Stimulated activated CD8-positive, alpha-beta memory T cell treated with anti-CD3 and anti-CD28 coated beads, Interleukin-4, amount 100 ng/mL, for 24 hours (primary cell): ENCODE results near the gene TOMM34.

Experiments
- DNase-seq: peaks from one replicate; pipeline ENCODE4 v3.0.0-alpha.2; 2020; ENCODE audit warnings: low read depth

TOMM34 gene

DNA sequence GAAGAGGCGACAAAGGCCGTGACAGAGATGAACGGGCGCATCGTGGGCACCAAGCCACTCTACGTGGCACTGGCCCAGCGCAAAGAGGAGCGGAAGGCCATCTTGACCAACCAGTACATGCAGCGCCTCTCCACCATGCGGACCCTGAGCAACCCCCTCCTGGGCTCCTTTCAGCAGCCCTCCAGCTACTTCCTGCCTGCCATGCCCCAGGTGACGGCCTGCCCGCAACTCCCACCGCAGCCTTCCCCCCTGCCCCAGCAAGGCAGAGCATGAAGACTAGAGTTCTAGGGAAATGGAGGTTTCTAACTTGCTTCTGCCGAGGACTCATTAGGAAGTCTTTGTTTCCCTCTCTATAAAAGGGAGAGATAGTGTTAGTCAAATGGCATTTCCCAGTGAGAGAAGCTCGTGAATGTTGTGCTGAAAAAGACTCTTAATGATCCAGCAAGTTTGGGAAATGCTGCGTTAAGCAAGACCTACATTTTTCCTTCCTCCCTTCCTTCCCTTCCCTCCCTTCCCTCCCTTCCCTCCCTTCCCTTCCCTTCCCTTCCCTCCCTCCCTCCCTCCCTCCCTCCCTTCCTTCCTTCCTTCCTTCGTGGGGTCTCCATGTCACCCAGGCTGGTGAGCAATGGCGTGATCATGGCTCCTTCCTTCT is 29.6 kb downstream of the TOMM34 start:
- DNase-seq = no peak

DNA sequence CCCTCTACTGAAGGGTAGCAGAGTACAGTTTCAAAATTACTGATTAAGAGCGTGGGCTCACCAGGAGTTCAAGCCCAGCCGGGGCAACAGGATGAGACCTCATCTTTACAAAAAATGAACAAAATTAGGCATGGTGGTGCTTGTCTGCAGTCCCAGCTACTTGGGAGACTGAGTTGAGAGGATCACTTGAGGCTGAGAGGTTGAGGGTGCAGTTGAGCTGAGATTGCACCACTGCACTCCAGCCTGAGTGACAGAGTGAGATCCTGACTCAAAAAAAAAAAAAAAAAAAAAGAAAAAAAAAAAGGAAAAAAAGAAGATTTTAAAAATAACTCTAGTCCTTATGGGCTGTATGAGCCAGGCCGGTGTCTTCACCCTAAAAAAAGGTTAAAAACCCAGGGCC is 31.6 kb downstream of the TOMM34 start:
- no peak for DNase-seq

DNA sequence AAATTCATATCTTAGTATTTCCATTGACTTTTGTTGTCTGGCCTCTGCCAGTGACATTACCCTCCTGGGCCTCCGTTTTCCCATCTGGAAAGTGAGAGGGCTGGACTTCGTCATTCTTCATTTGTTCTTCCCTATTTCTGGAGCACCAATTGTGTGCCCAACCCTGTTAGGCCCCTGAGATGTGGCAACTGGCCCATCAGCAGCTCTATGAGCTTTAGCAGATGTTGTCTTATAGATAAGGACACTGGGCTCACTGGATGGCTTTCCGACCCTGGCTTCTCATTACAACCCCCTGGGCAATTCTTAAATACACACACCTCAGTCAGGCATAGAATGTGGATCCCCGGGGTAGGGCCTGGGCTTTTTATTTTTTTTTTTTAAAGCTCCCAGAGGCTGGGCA is 35.7 kb downstream of the TOMM34 start:
- DNase-seq = no peak

DNA sequence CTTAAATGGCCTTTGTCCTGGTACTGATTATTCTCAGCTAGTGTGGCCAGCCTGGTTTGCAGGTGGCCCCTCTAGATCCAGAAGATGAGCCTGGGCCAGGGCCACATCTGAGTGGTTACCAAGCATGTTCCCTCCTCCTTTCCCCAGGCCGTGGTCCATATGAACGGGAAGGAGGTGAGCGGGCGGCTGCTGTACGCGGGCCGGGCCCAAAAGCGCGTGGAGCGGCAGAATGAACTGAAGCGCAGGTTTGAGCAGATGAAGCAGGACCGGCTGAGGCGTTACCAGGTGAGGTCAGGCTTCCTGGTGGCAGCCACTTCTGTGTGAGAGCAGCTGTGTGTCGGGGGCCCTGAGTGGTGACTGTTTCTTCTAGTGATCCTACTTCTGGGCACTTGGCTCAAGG is 38.8 kb downstream of the TOMM34 start:
- DNase-seq = no peak

DNA sequence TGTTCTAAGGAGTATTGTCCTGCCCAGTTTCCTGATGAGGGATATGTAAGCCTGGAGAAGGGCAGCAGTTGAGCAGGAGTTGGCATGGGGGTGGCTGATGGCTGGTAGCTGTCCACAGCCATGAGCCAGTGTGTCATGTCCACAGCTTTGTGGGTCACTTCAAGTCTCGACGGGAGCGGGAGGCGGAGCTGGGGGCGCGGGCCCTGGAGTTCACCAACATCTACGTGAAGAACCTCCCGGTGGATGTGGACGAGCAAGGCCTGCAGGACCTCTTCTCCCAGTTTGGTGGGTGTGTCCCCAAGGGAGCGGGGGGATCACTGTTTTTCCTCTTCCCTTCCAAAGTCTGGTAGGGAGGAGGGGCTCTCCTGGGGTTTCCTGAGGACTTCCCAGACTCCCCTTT is 41.4 kb downstream of the TOMM34 start:
- no peak for DNase-seq

DNA sequence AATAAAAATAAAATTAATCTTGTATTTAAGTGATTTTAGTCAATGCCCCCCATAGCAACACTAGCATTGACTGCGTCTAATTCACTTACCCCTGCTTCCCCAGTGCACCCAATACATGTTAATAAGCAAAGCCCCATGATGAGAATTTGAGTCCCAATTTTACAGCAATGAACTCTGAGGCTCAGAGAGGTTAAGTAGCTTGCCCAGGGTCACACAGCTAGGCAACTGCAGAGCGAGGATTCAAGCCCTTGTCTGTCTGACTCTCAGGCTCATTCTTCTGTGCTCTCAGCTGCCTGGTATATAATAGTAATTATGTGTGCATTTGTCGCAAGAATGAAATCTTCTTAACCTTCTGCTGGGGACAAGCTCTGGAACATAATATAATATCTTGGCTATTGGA is 41.9 kb downstream of the TOMM34 start:
- DNase-seq = no peak

DNA sequence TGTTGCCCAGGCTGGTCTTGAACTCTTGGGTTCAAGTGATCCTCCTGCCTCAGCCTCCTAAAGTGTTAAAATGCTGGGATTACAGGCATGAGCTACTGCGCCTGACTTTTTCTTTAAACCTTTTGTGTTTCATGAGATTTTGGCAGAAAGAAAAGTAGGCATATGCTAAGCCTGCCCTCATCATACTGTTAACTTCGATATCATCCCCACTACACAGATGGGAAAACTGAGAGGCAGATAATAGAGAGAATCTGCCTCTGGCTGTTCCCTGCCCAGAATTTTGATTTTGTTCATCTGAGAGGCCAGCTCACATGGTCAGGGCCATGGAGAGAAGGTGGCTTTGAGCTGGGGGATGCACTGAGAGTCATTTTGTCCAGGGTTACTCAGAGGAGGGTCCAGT is 42.8 kb downstream of the TOMM34 start:
- DNase-seq = no peak

DNA sequence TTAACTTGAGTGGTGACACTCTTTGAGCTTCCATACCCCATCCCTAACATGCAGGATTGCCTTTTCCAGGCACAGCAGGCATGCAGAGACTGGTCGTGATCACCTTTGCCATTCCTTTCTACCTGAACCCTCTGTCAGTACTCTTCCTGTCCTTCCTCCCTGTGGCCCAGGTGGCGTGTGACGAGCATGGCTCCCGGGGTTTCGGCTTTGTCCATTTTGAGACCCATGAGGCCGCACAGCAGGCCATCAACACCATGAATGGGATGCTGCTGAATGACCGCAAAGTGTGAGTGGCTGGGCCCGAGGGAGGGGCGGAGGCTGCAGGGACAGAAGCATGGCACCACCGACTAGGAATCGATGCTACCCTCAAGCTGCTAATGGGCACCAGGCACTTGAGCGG is 43.6 kb downstream of the TOMM34 start:
- no peak for DNase-seq

DNA sequence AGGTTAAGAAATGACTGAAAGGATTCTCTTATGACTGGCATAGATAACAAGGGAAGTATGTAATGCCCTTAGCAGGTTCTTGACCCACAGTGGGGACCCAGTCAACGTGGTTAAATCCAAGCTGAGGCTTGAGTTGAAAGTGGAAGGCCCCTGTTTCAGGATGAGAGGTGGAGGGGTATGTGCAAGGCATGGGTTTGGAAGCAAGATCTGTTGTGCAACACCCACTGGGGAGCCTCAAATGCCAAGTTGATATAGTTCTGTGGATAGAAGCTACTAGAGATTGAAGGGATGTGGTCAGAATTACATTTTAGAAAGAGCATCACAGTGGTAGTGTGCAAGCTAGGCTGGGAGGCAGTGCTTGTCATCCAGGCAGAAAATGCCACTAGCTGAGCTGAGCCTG is 45.3 kb downstream of the TOMM34 start:
- no peak for DNase-seq

DNA sequence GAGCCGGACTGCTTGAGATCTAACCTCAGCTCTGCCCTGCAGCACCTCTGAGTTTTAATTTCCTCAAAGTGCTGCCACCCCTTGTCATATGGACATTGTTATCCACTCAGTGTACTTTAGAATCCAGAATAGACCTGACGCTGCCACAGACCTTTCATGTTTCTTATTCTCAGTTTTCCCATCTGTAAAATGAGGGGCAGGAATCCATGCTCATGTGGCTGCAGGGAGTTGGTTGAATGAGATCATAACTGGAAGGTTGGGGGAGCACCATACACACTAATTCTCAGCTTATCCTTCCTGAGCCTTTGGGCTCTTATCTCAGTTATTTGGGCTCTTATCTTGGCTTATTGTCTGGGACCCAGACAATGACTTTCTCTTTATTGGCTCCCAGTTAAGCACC is 48.0 kb downstream of the TOMM34 start:
- DNase-seq = no peak

DNA sequence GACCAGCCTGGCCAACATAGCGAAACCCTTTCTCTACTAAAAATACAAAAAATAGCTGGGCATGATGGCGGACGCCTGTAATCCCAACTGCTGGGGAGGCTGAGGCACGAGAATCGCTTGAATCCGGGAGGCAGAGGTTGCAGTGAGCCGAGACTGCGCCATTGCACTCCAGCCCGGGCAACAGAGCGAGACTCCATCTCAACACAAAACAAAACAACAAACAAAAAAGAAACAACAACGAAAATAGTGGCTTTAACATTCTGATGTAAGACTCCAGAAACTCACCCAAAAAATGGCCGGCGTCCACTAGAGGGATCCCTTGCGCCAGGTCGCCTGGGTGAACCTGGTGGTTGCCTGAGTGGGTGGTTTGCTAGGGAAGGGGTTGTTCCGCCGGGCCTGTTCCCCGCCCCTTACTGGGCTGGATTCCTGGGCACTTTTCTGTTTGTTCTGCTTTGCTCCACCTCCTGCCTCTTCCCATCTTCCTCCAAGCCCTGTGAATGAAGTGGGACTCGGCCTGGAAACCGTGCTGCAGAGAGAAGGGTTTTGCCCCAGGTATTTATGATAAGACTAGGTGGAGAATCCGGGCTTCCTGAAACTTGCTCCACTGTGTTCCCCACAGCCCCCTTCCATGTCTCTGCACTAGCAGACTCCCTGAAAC is 48.8 kb downstream of the TOMM34 start:
- DNase-seq = peak; percentile 31

DNA sequence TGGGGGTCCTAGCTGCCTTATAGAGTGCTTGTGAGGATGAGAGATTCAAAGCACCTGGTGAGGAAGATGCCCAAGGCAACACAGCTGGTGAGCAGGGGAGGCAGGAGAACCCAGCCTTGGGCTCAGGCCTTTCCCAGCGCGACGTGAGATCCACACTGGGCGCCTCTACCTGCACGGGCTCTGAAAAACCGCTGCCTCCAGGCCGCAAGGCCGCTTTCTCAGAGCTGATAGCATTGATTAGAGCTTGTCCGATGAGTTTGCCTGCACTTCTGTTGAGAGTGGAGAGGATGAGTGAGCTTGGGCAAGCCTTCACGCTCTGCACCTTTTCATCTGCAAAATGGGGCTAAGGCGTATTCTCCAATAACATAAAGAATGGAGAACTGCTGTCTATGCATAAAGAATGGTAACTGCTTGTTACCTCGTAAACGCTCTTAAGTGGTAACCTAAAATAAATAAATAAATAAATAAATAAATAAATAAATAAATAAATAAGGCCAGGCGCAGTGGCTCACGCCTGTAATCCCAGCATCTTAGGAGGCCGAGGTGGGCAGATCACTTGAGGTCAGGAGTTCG is 49.4 kb downstream of the TOMM34 start:
- DNase-seq = no peak

DNA sequence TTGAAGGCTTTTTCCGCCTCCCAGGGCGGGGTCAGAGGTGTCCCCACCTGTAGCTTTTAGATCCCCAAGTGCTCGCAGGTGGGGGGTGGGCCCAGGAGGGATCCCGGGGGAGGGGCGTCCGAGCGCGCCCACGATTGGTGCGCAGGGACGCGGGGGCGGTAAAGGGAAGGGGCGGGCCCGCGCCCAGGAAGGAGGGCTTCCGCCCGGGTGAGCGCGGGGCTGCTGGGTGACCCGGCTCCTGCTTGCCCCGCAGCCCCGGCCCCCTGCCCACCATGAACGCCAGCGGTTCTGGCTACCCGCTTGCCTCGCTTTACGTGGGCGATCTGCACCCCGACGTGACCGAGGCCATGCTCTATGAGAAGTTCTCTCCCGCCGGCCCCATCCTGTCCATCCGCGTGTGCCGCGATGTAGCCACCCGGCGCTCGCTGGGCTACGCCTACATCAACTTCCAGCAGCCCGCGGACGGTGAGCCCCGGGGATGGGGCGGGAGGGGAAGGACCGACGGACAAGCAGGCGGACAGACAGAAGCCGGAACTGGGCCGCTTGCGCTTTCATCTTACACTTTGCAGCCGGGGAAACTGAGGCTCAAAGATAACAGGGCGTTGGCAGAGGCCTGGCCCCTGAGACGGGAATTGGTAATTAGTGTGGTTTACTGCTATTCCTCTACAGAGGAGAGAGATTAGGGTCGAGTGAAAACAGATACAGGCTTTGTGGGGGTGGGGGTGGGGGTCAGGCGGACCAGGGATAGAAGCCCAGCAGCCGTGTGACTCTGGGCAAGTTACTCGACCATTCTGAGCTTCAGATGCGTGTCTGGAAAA is 50.1 kb downstream of the TOMM34 start, which contains the start of gene PABPC1L:
Gene PABPC1L, plus strand, starts transcription at position 189 of the 818 bp plus-strand sequence. Its CDS starts 84 bp downstream, at position 273.
- DNase-seq = peak; percentile 68

DNA sequence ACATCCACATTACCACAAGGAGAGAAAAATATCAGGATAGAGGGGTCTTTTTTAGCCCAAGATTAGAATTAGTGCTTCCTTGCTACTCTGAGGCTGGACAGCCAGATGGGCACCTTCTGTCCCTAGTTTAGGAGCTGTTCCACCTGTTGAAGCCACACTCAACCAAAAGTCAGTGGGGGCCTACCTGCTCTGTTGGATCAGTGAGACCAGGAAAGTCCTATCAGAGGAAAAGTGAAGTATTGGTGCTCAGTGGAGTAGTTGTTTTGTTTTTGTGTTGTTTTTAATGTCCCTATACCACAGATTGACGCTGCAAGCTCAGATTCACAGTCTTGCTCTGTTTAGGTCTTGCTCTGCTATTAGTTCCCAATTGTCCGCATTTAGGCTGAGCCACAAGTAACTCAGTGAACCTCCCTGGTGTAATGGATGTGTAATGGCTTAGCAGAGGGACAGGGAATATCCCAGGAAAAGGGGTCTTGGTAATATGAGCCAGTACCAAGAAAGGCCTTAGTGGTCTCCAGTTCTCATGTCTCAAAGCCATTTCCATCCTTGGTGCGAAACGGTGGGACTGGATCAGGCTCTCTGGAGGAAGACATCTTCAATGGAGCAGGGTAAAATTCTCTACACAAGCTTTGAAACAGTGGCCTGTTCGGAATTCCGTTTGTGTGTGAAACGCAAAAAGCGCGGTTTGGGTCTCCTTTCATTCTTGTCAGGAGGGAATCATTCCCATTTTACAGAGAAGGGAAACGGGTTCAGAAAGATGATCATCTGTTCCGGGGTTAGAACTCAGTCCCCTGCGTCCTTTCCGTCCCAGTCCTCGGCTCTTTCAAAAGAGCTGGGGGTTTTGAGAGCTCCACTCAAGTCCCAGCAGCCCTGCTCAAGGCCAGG is 51.0 kb downstream of the TOMM34 start:
- DNase-seq = no peak

DNA sequence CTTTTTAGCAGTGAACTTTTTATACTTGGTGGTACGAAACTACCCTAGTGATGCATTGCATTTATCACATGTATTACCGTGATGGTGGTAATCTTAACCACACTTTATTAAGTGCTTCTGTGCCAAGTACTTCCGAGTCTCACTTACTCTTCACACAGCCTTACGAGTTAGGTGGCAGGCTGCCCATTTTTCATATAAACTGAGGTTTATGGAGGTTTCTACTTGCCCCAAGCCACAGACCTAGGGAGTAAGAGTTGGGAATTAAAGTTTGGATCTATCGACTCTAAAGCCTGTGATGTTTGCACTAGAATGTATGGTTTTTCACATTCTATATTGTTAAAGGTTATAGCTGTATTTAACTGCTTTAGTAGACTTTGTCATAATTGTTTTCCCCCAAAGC is 55.8 kb downstream of the TOMM34 start:
- no peak for DNase-seq

DNA sequence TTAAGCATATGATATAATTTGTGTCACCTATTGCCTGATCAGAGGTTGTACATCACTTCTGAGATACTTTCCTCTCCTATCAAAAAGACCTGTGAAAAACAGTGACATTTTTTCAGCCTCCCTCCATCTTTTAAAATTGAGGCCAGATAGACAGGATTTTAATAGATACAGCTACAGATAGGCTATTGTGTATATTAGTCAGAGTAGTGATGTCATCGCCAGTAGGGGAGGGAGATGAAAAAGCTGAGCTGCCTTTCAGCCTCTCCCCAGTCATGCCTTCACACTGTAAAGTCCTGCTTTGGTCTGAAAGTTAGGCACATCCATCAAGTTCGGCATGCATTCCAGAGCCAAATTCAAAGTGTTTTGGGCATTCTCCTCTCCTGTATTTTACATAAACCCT is 58.2 kb downstream of the TOMM34 start:
- DNase-seq = no peak

DNA sequence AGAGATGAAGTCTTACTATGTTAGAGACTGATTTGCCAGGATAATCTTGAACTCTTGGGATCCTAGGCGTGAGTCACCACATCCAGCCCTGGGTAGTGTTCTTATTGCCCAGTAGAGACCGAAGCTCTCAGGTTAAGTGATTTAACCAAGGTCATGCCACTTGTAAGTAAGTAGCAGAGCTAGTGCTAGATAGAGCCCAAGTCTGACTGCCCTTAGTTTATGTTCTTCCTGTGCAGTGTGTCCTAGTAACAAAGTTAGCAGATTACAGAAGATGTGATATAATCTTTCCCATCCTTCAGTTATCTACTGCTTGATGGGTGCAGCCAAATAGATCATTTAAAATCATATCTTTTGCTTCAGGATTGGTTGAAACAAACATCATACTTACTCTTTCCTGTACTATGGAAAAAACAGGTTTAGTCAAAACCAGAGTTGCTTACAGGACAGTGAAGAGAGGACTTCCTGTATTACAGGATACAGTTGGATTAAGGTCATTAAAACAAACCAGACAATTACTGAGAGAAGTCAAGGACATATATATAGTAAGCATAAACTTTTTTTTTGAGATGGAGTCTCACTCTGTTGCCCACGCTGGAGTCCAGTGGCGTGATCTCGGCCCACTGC is 59.9 kb downstream of the TOMM34 start:
- DNase-seq = no peak

DNA sequence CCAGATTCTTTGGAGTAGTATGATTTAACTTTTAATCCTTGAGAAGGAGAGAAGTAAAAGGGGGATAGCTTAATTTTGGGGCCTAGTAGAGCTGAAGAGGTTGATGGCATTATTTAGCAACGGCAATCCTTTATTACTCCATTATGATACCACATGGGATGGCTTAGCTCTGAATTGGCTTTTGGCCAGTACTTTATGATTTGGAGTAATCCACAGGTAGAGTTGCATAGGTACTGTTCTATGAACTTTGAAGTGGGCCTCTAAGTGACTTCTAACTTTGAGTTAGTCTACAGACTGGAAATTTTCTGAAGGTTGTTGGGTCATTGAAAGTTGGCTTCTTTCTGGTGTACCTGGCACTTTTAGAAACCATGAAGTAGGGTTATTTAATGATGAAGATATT is 63.1 kb downstream of the TOMM34 start:
- DNase-seq = no peak

DNA sequence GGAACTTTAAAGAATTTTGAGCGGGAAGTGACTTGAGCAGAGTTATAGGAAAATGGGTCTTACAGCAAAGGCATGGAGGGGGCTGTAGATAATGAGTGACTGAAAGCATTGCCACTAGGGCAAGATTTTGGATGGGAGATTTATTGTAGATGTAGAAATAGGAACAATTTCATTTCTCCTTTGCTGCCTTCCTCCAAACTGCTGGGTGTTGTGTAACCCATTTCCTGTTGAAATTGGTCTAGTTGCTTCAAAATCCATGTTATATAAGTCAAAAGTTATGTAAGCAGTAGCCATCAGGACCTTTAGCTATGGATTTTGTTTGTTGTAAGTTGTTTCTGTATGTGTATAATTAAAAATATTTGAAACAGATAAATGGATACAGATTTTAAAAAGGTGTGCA is 63.6 kb downstream of the TOMM34 start:
- no peak for DNase-seq

DNA sequence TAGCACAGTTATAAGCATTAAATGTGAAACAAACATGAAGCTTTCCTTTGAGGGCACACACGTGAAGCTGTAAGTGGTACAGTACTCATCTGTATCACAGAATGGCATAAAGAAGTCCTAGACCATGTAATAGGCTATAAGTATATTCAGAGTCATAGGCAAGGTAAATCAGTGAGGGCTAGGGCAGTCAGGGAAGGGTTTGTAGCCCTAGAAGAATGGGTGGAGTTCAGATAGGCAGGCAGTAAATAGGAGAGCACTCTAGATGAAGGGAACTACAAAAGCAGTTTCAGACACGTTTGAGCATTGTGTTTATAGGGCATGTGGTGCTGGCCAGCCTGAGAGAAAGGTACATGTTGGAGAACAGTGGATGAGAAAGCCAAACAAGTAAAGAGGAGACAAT is 65.2 kb downstream of the TOMM34 start:
- no peak for DNase-seq
